GM18861 (cell line): ENCODE measurements around the gene SBNO1.
"Not testable (repeated sequence)": the region's sequence is repeated elsewhere in the genome, so short reads cannot be mapped to it uniquely, and the experiment has no call there.

Experiments
- ATAC-seq: cut with Tn5 transposase; IDR thresholded peaks from one replicate; pipeline ENCODE4 v1.9.1; 2021; ENCODE audit not compliant: unreplicated experiment

The SBNO1 gene

GRCh38 chr12:123364532-123365024, at the start of gene SBNO1:
Gene SBNO1 (minus strand): TSS chr12:123364847. CDS start chr12:123350441, 14,406 bp downstream.
- no peak for ATAC-seq

- no peak for ATAC-seq
Observed at GRCh38 chr12:123410041-123410412, 45.4 kb upstream of the SBNO1 start.

GRCh38 chr12:123409284-123410040, 44.8 kb upstream of the SBNO1 start:
- not testable (repeated sequence) for ATAC-seq

- not testable (repeated sequence) for ATAC-seq
Observed at GRCh38 chr12:123408619-123409018, 44.0 kb upstream of the SBNO1 start.

GRCh38 chr12:123407934-123408333, 43.3 kb upstream of the SBNO1 start:
- not testable (repeated sequence) for ATAC-seq

GRCh38 chr12:123407269-123407668, 42.6 kb upstream of the SBNO1 start:
- not testable (repeated sequence) for ATAC-seq

GRCh38 chr12:123404581-123404980, 39.9 kb upstream of the SBNO1 start:
- no peak for ATAC-seq

- no peak for ATAC-seq
Observed at GRCh38 chr12:123401753-123402683, 37.4 kb upstream of the SBNO1 start.

- ATAC-seq = no peak
Observed at GRCh38 chr12:123399255-123399617, 34.6 kb upstream of the SBNO1 start.

GRCh38 chr12:123398550-123399254, 34.1 kb upstream of the SBNO1 start:
- ATAC-seq = no peak

GRCh38 chr12:123398177-123398549, 33.5 kb upstream of the SBNO1 start:
- ATAC-seq = no peak

GRCh38 chr12:123397400-123397799, 32.8 kb upstream of the SBNO1 start:
- no peak for ATAC-seq

GRCh38 chr12:123396954-123397353, 32.3 kb upstream of the SBNO1 start:
- no peak for ATAC-seq

GRCh38 chr12:123396543-123396942, 31.9 kb upstream of the SBNO1 start:
- no peak for ATAC-seq

GRCh38 chr12:123395236-123395635, 30.6 kb upstream of the SBNO1 start:
- no peak for ATAC-seq

GRCh38 chr12:123393747-123394146, 29.1 kb upstream of the SBNO1 start:
- no peak for ATAC-seq

- ATAC-seq = no peak
Observed at GRCh38 chr12:123391546-123392343, 27.1 kb upstream of the SBNO1 start.

GRCh38 chr12:123390498-123391426, 26.1 kb upstream of the SBNO1 start:
- no peak for ATAC-seq
